HEK293 (cell line): ENCODE data around the gene UHRF1.

ENCODE experiments used
- AEBP2 ChIP-seq: fragments of 450-650 bp; formaldehyde crosslinking; IDR thresholded peaks from 2 replicates; pipeline ENCODE4 v1.5.1; 2016; ENCODE audit warnings: missing biosample characterization, missing genetic modification characterization, borderline replicate concordance
- ATF2 ChIP-seq: fragments of 450-650 bp; formaldehyde crosslinking; IDR thresholded peaks from 2 replicates; pipeline ENCODE4 v1.5.1; 2016; ENCODE audit warnings: missing biosample characterization, missing genetic modification characterization, low read depth
- BCL6B ChIP-seq: fragments of 450-650 bp; formaldehyde crosslinking; IDR thresholded peaks from 2 replicates; pipeline ENCODE4 v1.5.1; 2017; ENCODE audit warnings: missing biosample characterization, missing genetic modification characterization
- GLIS2 ChIP-seq: fragments of 450-650 bp; formaldehyde crosslinking; IDR thresholded peaks from 2 replicates; pipeline ENCODE4 v1.5.1; 2016; ENCODE audit warnings: missing biosample characterization, missing genetic modification characterization
- INSM2 ChIP-seq: fragments of 450-650 bp; formaldehyde crosslinking; IDR thresholded peaks from 2 replicates; pipeline ENCODE4 v1.5.1; 2016; ENCODE audit warnings: missing biosample characterization, missing genetic modification characterization
- KLF9 ChIP-seq: fragments of 450-650 bp; formaldehyde crosslinking; IDR thresholded peaks from 2 replicates; pipeline ENCODE4 v1.5.1; 2016; ENCODE audit warnings: missing biosample characterization, missing genetic modification characterization, low read depth
- MEIS1 ChIP-seq: sonication (generic); formaldehyde crosslinking; IDR thresholded peaks from 2 replicates; pipeline ENCODE4 v1.8.1; 2022; ENCODE audit warnings: missing genetic modification reagents, mild to moderate bottlenecking, borderline replicate concordance
- REPIN1 ChIP-seq: fragments of 450-650 bp; formaldehyde crosslinking; IDR thresholded peaks from 2 replicates; pipeline ENCODE4 v1.5.1; 2017; ENCODE audit warnings: missing biosample characterization, missing genetic modification characterization, low read depth
- SP7 ChIP-seq: fragments of 450-650 bp; formaldehyde crosslinking; IDR thresholded peaks from 2 replicates; pipeline ENCODE4 v1.5.1; 2016; ENCODE audit warnings: missing biosample characterization, missing genetic modification characterization
- ZBTB17 ChIP-seq: fragments of 450-650 bp; formaldehyde crosslinking; IDR thresholded peaks from 2 replicates; pipeline ENCODE4 v1.5.1; 2016; ENCODE audit warnings: missing biosample characterization, missing genetic modification characterization
- ZBTB7A ChIP-seq: fragments of 450-650 bp; formaldehyde crosslinking; IDR thresholded peaks from 2 replicates; pipeline ENCODE4 v1.5.1; 2016; ENCODE audit warnings: low read depth, missing biosample characterization, missing genetic modification characterization
- ZFP69B ChIP-seq: fragments of 450-650 bp; formaldehyde crosslinking; IDR thresholded peaks from 2 replicates; pipeline ENCODE4 v1.5.1; 2016; ENCODE audit warnings: missing biosample characterization, missing genetic modification characterization
- ZNF132 ChIP-seq: fragments of 450-650 bp; formaldehyde crosslinking; IDR thresholded peaks from 2 replicates; pipeline ENCODE4 v1.5.1; 2017; ENCODE audit warnings: missing biosample characterization, missing genetic modification characterization, borderline replicate concordance
- ZNF133 ChIP-seq: fragments of 450-650 bp; formaldehyde crosslinking; IDR thresholded peaks from 2 replicates; pipeline ENCODE4 v1.5.1; 2016; ENCODE audit warnings: missing biosample characterization, missing genetic modification characterization
- ZNF148 ChIP-seq: fragments of 450-650 bp; formaldehyde crosslinking; IDR thresholded peaks from 2 replicates; pipeline ENCODE4 v1.5.0; 2017; ENCODE audit warnings: missing biosample characterization, missing genetic modification characterization, borderline replicate concordance
- ZNF274 ChIP-seq, 2 experiments: fragments of 200-500 bp in 1 of 2; fragments of 450-650 bp in 1 of 2; sonication (Bioruptor generic) in 1 of 2; formaldehyde crosslinking in 1 of 2; IDR thresholded peaks; 2 replicates each; pipeline versions ENCODE4 v1.5.1 to v1.6.1; 2014 to 2016; ENCODE audit warnings: borderline replicate concordance in 1 of 2, inconsistent platforms in 1 of 2, low read length in 1 of 2, missing biosample characterization in 1 of 2, missing genetic modification characterization in 1 of 2
- ZNF341 ChIP-seq: fragments of 450-650 bp; formaldehyde crosslinking; IDR thresholded peaks from 2 replicates; pipeline ENCODE4; 2016; ENCODE audit warnings: low read depth, missing biosample characterization, missing genetic modification characterization
- ZNF362 ChIP-seq: fragments of 450-650 bp; formaldehyde crosslinking; IDR thresholded peaks from 2 replicates; pipeline ENCODE4 v1.5.1; 2016; ENCODE audit warnings: missing biosample characterization, missing genetic modification characterization
- ZNF416 ChIP-seq: fragments of 450-650 bp; formaldehyde crosslinking; IDR thresholded peaks from 2 replicates; pipeline ENCODE4 v1.5.1; 2016; ENCODE audit warnings: missing biosample characterization, missing genetic modification characterization
- ZNF501 ChIP-seq: fragments of 450-650 bp; formaldehyde crosslinking; IDR thresholded peaks from 2 replicates; pipeline ENCODE4 v1.5.1; 2016; ENCODE audit warnings: missing biosample characterization, missing genetic modification characterization
- ZNF544 ChIP-seq: fragments of 450-650 bp; formaldehyde crosslinking; IDR thresholded peaks from 2 replicates; pipeline ENCODE4 v1.5.0; 2017; ENCODE audit warnings: missing biosample characterization, missing genetic modification characterization
- ZNF548 ChIP-seq: fragments of 450-650 bp; formaldehyde crosslinking; IDR thresholded peaks from 2 replicates; pipeline ENCODE4 v1.5.1; 2016; ENCODE audit warnings: missing biosample characterization, missing genetic modification characterization
- ZNF600 ChIP-seq: fragments of 450-650 bp; formaldehyde crosslinking; IDR thresholded peaks from 2 replicates; pipeline ENCODE4 v1.5.1; 2016; ENCODE audit warnings: missing biosample characterization, missing genetic modification characterization
- ZNF624 ChIP-seq: fragments of 450-650 bp; formaldehyde crosslinking; IDR thresholded peaks from 2 replicates; pipeline ENCODE4 v1.5.1; 2017; ENCODE audit warnings: missing biosample characterization, missing genetic modification characterization
- ZNF645 ChIP-seq: fragments of 450-650 bp; formaldehyde crosslinking; IDR thresholded peaks from 2 replicates; pipeline ENCODE4; 2016; ENCODE audit warnings: missing biosample characterization, missing genetic modification characterization
- ZNF677 ChIP-seq: fragments of 450-650 bp; IDR thresholded peaks from 2 replicates; pipeline ENCODE4 v1.5.0; 2018; ENCODE audit warnings: missing biosample characterization, mild to moderate bottlenecking, missing genetic modification characterization, moderate library complexity
- ZNF747 ChIP-seq: fragments of 450-650 bp; formaldehyde crosslinking; IDR thresholded peaks from 2 replicates; pipeline ENCODE4 v1.5.1; 2016; ENCODE audit warnings: missing biosample characterization, missing genetic modification characterization
- ZNF837 ChIP-seq: fragments of 450-650 bp; formaldehyde crosslinking; IDR thresholded peaks from 2 replicates; pipeline ENCODE4 v1.5.1; 2016; ENCODE audit warnings: missing biosample characterization, missing genetic modification characterization
- ZNF843 ChIP-seq: fragments of 450-650 bp; formaldehyde crosslinking; IDR thresholded peaks from 2 replicates; pipeline ENCODE4 v1.5.1; 2016; ENCODE audit warnings: missing biosample characterization, missing genetic modification characterization

The UHRF1 gene

GRCh38 chr19:4969772-4970531, 60.7 kb downstream of the UHRF1 start (continued):
- no peak for TF ChIP-seq ZNF132 (tag by site-specific recombination)
- no peak for TF ChIP-seq ZNF133
- TF ChIP-seq ZNF548, result no peak
- no peak for TF ChIP-seq ZNF624 (tag by site-specific recombination)
- TF ChIP-seq ZNF837 (tag by site-specific recombination), result no peak
- no peak for TF ChIP-seq INSM2 (tag by site-specific recombination)
- TF ChIP-seq BCL6B (tag by site-specific recombination), result no peak
- TF ChIP-seq ZNF747 (tag by site-specific recombination), result no peak
- no peak for TF ChIP-seq MEIS1
- no peak for TF ChIP-seq ZBTB17
- TF ChIP-seq ZNF362 (tag by site-specific recombination), result no peak
- peak; percentile 48 for TF ChIP-seq GLIS2 (tag by site-specific recombination)
- TF ChIP-seq ZNF677 (tag by site-specific recombination), result no peak
- TF ChIP-seq ZNF416, result no peak
- TF ChIP-seq ZNF274 (IDR thresholded peaks at IDR 0.05; ENCODE audit: low read length), result no peak
- no peak for TF ChIP-seq ZNF274 (tag by site-specific recombination; IDR thresholded peaks at IDR 0.05; ENCODE audit: borderline replicate concordance)
- no peak; the same call in 1 of the 2 replicates for TF ChIP-seq REPIN1
- TF ChIP-seq SP7, result no peak
- peak; percentile 58; the same call in 1 of the 2 replicates for TF ChIP-seq ZFP69B (tag by site-specific recombination)
- peak; percentile 19; the same call in 1 of the 2 replicates for TF ChIP-seq ZNF600
- no peak for TF ChIP-seq ZNF341 (tag by site-specific recombination)
- no peak for TF ChIP-seq ATF2 (tag by site-specific recombination)
- no peak for TF ChIP-seq ZNF544
- 0 out of 2 replicates have a peak, but pooled peaks have one; percentile 64 for TF ChIP-seq ZBTB7A (tag by site-specific recombination)
- no peak for TF ChIP-seq ZNF501 (tag by site-specific recombination)
- TF ChIP-seq ZNF148, result no peak
- TF ChIP-seq ZNF843 (tag by site-specific recombination), result no peak
- TF ChIP-seq AEBP2 (tag by site-specific recombination), result no peak
- no peak for TF ChIP-seq ZNF645 (tag by site-specific recombination)
- no peak for TF ChIP-seq KLF9 (tag by site-specific recombination)
